ENCODE results near the gene UROC1. TPM values are rescaled to one million over a fixed set of nuclear protein-coding genes. Genes with fewer than 3 reads are reported as not detected.

UROC1 gene
- total and polyA plus RNA-seq, 2 experiments from 2014 or later = not detected

- DNase-seq (ENCODE audit: low spot score) (no peak), ATAC-seq (no peak)
- Histone ChIP-seq H3K27ac (ENCODE audit: low read depth) (no peak overlapping the region), H4K20me1 (replicated peaks; ENCODE audit: insufficient read depth) (no peaks in the 10 kb centered on the region), H3K4me1 (ENCODE audit: insufficient read depth) (no peaks in the 10 kb centered on the region), H2AFZ (no peak overlapping the region), H3K36me3 (ENCODE audit: insufficient read depth) (no peaks in the 10 kb centered on the region), H3F3A (replicated peaks; ENCODE audit: low read depth) (no peaks in the 10 kb centered on the region), H3K4me3 (no peak overlapping the region), H3K4me2 (no peak overlapping the region), H3K9me2 (ENCODE audit: insufficient read depth) (no peaks in the 10 kb centered on the region), H3K79me2 (replicated peaks; ENCODE audit: insufficient read depth) (no peaks in the 10 kb centered on the region), H3K27me3 (ENCODE audit: insufficient read depth) (no peaks in the 10 kb centered on the region)
- no peaks in the 10 kb centered on the region for H3K36me3 Mint-ChIP-seq (ENCODE audit: low read depth)
- H3K4me3 Mint-ChIP-seq = no peak overlapping the region
- TF ChIP-seq CTCF (conservative IDR thresholded peaks at IDR 0.05; ENCODE audit: low read depth in 2 of 2) = peak in 1 of 2 experiments; percentile 25; a peak in 1 of 4 replicates
- TF ChIP-seq EZH2 (IDR thresholded peaks at IDR 0.05; ENCODE audit: low read depth, unreplicated experiment) = no peak
- no peak overlapping the region for H3K27ac Mint-ChIP-seq
- H3K9me3 Mint-ChIP-seq = no peaks in the 10 kb centered on the region; the same call in 2 of the 3 replicates
- peaks cover 7% of the 10 kb centered on the region for H3K27me3 Mint-ChIP-seq (ENCODE audit: insufficient read depth, low read depth, poor library complexity)
- H3K4me1 Mint-ChIP-seq = peaks cover 11% of the 10 kb centered on the region
Observed at GRCh38 chr3:126554560-126555525, 37.3 kb upstream of the UROC1 start.

GRCh38 chr3:126553284-126554084, 35.9 kb upstream of the UROC1 start:
- Histone ChIP-seq H3K4me2 (no peak overlapping the region), H3K4me3 (no peak overlapping the region), H3F3A (replicated peaks; ENCODE audit: low read depth) (no peaks in the 10 kb centered on the region), H4K20me1 (replicated peaks; ENCODE audit: insufficient read depth) (no peaks in the 10 kb centered on the region), H3K4me1 (ENCODE audit: insufficient read depth) (peaks cover 12% of the 10 kb centered on the region), H3K36me3 (ENCODE audit: insufficient read depth) (no peaks in the 10 kb centered on the region), H3K27ac (ENCODE audit: low read depth) (no peak overlapping the region), H3K9me2 (ENCODE audit: insufficient read depth) (no peaks in the 10 kb centered on the region), H3K79me2 (replicated peaks; ENCODE audit: insufficient read depth) (no peaks in the 10 kb centered on the region), H3K27me3 (ENCODE audit: insufficient read depth) (no peaks in the 10 kb centered on the region), H2AFZ (no peak overlapping the region)
- no peak for DNase-seq (ENCODE audit: low spot score)
- no peak overlapping the region for H3K27ac Mint-ChIP-seq
- peaks cover 12% of the 10 kb centered on the region for H3K27me3 Mint-ChIP-seq (ENCODE audit: insufficient read depth, low read depth, poor library complexity)
- no peak overlapping the region; the same call in 2 of the 3 replicates for H3K4me3 Mint-ChIP-seq
- no peak for ATAC-seq
- no peaks in the 10 kb centered on the region; the same call in 2 of the 3 replicates for H3K9me3 Mint-ChIP-seq
- no peaks in the 10 kb centered on the region for H3K36me3 Mint-ChIP-seq (ENCODE audit: low read depth)
- TF ChIP-seq EZH2phosphoT487 (IDR thresholded peaks at IDR 0.05; ENCODE audit: unreplicated experiment) = no peak
- no peak for TF ChIP-seq POLR2AphosphoS5 (IDR thresholded peaks at IDR 0.05; ENCODE audit: low read depth)
- TF ChIP-seq NANOG (IDR thresholded peaks at IDR 0.05; ENCODE audit: borderline replicate concordance) = no peak
- no peak for TF ChIP-seq JUNB (IDR thresholded peaks at IDR 0.05; ENCODE audit: unreplicated experiment)
- TF ChIP-seq ZNF331 (CRISPR knock-in tag; IDR thresholded peaks at IDR 0.05; ENCODE audit: low read depth) = no peak
- no peak for TF ChIP-seq ETS1 (IDR thresholded peaks at IDR 0.05)
- H3K4me1 Mint-ChIP-seq = peaks cover 24% of the 10 kb centered on the region
